Spleen (tissue), 7 donors: Measurements from ENCODE around the gene SRSF4.

ENCODE experiments used
- POLR2A ChIP-seq, 3 donors: fragments of 450-650 bp; IDR thresholded peaks; one replicate each; pipeline ENCODE4 v1.5.1; 2017; ENCODE audit warnings: antibody characterized with exemption in 3 of 3, mild to moderate bottlenecking in 1 of 3
- POLR2AphosphoS5 ChIP-seq, 3 donors: sonication (generic); formaldehyde crosslinking; IDR thresholded peaks; one replicate each; pipeline ENCODE4 v1.5.1; 2017; ENCODE audit warnings: antibody characterized with exemption in 3 of 3
- TF ChIP-seq, protein P1 (sequence below), 11 experiments: fragments of 200-600 bp in 7 of 11; fragments of 450-650 bp in 4 of 11; sonication (generic) in 4 of 11; IDR thresholded peaks in 8 of 11; conservative IDR thresholded peaks in 3 of 11; 1 replicate in 7 of 11; 2 replicates in 4 of 11; pipeline versions ENCODE4 v1.4.0 to v1.8.0; 2016 to 2021; ENCODE audit warnings: antibody characterized with exemption in 11 of 11, inconsistent platforms in 4 of 11, mild to moderate bottlenecking in 1 of 11
- donor health status: DM: no; HTN: no; CAD: no; lungs with moderate emphysema.
- donor health status: DM: no; HTN: no; CAD: no.
- donor health status: DM: no; HTN: no; CAD: no.

DNA sequence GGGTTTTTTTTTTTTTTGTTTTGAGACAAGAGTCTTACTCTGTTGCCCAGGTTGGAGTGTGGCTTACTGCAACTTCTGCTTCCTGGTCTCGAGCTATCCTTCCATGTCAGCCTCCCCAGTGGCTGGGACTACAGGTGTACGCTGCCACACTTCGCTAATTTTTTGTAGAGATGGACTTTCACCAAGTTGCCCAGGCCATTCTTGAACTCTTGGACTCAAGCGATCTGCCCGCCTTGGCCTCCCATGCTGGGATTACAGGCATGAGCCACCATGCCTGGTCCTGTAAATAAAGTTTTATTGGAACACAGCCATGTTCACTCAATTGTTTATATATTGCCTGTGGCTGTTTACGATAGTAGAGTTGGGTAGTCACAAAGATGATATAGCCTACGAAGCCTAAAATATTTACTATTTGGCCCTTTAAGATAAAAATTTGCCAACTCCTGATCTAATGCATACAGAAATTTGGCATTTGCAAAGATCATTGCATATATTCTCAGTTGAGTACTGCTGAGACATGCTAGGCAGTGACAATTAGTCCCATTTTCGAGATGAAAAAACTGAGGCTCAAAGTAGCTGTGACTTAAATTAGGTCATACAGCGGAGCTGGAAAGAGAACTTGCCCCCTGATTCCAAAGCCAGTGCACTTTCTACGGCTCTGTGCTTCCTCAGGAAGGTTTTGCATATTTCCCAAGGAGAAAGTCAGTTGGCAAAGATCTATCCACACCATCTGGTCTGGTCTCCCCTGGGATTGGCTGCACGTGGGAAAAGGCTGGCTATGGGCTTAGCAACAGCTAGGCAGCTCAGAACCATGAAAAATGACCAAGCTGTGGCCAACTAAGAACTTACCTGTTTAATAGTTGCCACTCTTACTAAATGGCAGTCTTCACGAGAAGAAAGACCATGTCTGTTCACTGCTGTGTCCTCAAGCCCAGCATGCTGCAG is 29.7 kb upstream of the SRSF4 start:
- TF ChIP-seq, protein P1, sequence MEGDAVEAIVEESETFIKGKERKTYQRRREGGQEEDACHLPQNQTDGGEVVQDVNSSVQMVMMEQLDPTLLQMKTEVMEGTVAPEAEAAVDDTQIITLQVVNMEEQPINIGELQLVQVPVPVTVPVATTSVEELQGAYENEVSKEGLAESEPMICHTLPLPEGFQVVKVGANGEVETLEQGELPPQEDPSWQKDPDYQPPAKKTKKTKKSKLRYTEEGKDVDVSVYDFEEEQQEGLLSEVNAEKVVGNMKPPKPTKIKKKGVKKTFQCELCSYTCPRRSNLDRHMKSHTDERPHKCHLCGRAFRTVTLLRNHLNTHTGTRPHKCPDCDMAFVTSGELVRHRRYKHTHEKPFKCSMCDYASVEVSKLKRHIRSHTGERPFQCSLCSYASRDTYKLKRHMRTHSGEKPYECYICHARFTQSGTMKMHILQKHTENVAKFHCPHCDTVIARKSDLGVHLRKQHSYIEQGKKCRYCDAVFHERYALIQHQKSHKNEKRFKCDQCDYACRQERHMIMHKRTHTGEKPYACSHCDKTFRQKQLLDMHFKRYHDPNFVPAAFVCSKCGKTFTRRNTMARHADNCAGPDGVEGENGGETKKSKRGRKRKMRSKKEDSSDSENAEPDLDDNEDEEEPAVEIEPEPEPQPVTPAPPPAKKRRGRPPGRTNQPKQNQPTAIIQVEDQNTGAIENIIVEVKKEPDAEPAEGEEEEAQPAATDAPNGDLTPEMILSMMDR (IDR thresholded peaks at IDR 0.05 in 8 of 11, conservative IDR thresholded peaks at IDR 0.05 in 3 of 11), result no peak
- TF ChIP-seq POLR2A (IDR thresholded peaks at IDR 0.05) (no peak), POLR2AphosphoS5 (IDR thresholded peaks at IDR 0.05) (no peak)
